IPS DF 19.7 (cell line): Measurements from ENCODE around the gene PTPRT.

ENCODE experiments used
- DNase-seq: peaks from one replicate; pipeline ENCODE4 v3.0.0-alpha.2; 2013; ENCODE audit warnings: low read depth, low spot score

The PTPRT gene

GRCh38 chr20:43123180-43123579 is 66.5 kb downstream of the PTPRT start:
- DNase-seq: no peak

GRCh38 chr20:43119720-43120119 is 70.0 kb downstream of the PTPRT start:
- no peak for DNase-seq

- DNase-seq: no peak
These were observed 87.3 kb downstream of the PTPRT start for GRCh38 chr20:43102394-43102793.

- no peak for DNase-seq
These were observed 92.8 kb downstream of the PTPRT start for GRCh38 chr20:43096931-43097260.

GRCh38 chr20:43096126-43096930 is 93.4 kb downstream of the PTPRT start:
- DNase-seq: no peak

GRCh38 chr20:43095034-43095433 is 94.7 kb downstream of the PTPRT start:
- no peak for DNase-seq

GRCh38 chr20:43092386-43093088 is 97.2 kb downstream of the PTPRT start:
- no peak for DNase-seq

- no peak for DNase-seq
These were observed 121.2 kb downstream of the PTPRT start for GRCh38 chr20:43068482-43068881.

- DNase-seq: no peak
These were observed 123.6 kb downstream of the PTPRT start for GRCh38 chr20:43066125-43066524.

GRCh38 chr20:43065299-43065698 is 124.4 kb downstream of the PTPRT start:
- DNase-seq: no peak

GRCh38 chr20:43058077-43058476 is 131.6 kb downstream of the PTPRT start:
- DNase-seq: no peak

GRCh38 chr20:43057317-43057716 is 132.4 kb downstream of the PTPRT start:
- DNase-seq: no peak

- DNase-seq: no peak
These were observed 134.4 kb downstream of the PTPRT start for GRCh38 chr20:43055181-43055884.

GRCh38 chr20:43052532-43052931 is 137.2 kb downstream of the PTPRT start:
- no peak for DNase-seq

- no peak for DNase-seq
These were observed 142.7 kb downstream of the PTPRT start for GRCh38 chr20:43046966-43047365.

- no peak for DNase-seq
These were observed 145.8 kb downstream of the PTPRT start for GRCh38 chr20:43043887-43044286.

- DNase-seq: no peak
These were observed 149.3 kb downstream of the PTPRT start for GRCh38 chr20:43040427-43040826.

- no peak for DNase-seq
These were observed 151.9 kb downstream of the PTPRT start for GRCh38 chr20:43037605-43038309.

GRCh38 chr20:43034981-43035724 is 154.6 kb downstream of the PTPRT start:
- no peak for DNase-seq

- DNase-seq: no peak
These were observed 157.2 kb downstream of the PTPRT start for GRCh38 chr20:43032459-43032858.

- DNase-seq: no peak
These were observed 160.5 kb downstream of the PTPRT start for GRCh38 chr20:43029176-43029575.
